ENCODE measurements around the gene BCL6.

Gene BCL6

GRCh38 chr3:187759601-187760000 lies 14.3 kb upstream of the BCL6 start:
- DNase-seq: no peak

- no peak for DNase-seq
Observed at GRCh38 chr3:187758318-187758955, 13.2 kb upstream of the BCL6 start.

- DNase-seq: no peak
Observed at GRCh38 chr3:187753516-187753915, 8.2 kb upstream of the BCL6 start.

- DNase-seq: no peak
Observed at GRCh38 chr3:187750513-187751123, 5.3 kb upstream of the BCL6 start.

- DNase-seq: no peak
Observed at GRCh38 chr3:187750006-187750512, 4.8 kb upstream of the BCL6 start.

GRCh38 chr3:187748050-187748481 lies 2.8 kb upstream of the BCL6 start:
- DNase-seq: peak; percentile 85

GRCh38 chr3:187747506-187747905 lies 2.2 kb upstream of the BCL6 start:
- DNase-seq: no peak

- no peak for DNase-seq
Observed at GRCh38 chr3:187746442-187747281, 1.4 kb upstream of the BCL6 start.

- no peak for DNase-seq
Observed at GRCh38 chr3:187746059-187746441, 782 bp upstream of the BCL6 start.

- no peak for DNase-seq
Observed at GRCh38 chr3:187744169-187745151, 808 bp downstream of the BCL6 start.

GRCh38 chr3:187743195-187744141 lies 1.8 kb downstream of the BCL6 start:
- no peak for DNase-seq

GRCh38 chr3:187742351-187743171 lies 2.7 kb downstream of the BCL6 start:
- DNase-seq: no peak

- DNase-seq: peak; percentile 77
Observed at GRCh38 chr3:187741403-187742350, 3.6 kb downstream of the BCL6 start.

GRCh38 chr3:187740421-187741399 lies 4.6 kb downstream of the BCL6 start:
- peak; percentile 90 for DNase-seq

GRCh38 chr3:187739561-187740332 lies 5.5 kb downstream of the BCL6 start:
- DNase-seq: peak; percentile 93

GRCh38 chr3:187739094-187739560 lies 6.1 kb downstream of the BCL6 start:
- DNase-seq: no peak
